ENCODE results near the gene TIAM2.
A peak's percentile ranks its signal among the peaks of the same experiment; 100 is the strongest.

The TIAM2 gene

DNA sequence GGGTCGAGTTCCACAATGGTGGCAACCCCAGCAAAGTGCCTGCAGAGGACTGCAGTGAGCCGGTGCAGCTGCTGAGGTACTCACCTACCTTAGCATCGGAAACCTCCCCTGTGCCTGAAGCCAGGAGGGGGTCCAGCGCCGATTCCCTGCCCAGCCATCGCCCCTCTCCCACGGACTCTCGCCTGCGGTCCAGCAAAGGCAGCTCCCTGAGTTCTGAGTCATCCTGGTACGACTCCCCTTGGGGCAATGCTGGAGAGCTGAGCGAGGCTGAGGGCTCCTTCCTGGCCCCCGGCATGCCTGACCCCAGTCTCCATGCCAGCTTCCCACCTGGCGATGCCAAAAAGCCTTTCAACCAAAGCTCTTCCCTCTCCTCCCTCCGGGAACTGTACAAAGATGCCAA, 134.6 kb downstream of the TIAM2 start:
- no peak for DNase-seq (ENCODE audit: low read depth)

DNA sequence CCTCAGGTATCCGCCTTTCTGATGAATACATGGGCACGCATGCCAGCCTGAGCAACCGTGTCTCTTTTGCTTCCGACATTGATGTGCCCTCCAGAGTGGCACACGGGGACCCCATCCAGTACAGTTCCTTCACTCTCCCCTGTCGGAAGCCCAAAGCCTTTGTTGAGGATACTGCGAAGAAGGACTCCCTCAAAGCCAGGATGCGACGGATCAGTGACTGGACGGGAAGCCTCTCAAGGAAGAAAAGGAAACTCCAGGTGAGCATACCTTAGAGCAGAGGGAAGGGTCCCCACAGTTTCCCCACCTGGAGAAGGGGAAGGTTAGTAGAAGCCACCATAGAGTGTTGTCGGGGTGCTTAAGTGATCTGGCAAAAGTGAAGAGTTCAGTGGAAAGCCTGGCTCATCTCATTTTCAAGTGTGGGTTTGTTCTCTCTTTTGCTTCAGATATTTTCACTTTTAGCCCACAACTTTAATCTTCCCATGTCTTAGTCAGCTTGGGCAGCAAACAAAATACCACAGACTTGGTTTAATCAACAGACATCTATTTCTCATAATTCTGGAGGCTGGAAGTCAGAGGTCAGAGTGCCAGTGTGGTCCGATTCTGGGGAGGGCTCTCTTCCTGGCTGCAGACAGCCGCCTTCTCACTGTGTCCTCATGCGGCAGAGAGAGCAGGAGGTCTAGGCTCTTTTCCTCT, 135.2 kb downstream of the TIAM2 start:
- no peak for DNase-seq (ENCODE audit: low read depth)

DNA sequence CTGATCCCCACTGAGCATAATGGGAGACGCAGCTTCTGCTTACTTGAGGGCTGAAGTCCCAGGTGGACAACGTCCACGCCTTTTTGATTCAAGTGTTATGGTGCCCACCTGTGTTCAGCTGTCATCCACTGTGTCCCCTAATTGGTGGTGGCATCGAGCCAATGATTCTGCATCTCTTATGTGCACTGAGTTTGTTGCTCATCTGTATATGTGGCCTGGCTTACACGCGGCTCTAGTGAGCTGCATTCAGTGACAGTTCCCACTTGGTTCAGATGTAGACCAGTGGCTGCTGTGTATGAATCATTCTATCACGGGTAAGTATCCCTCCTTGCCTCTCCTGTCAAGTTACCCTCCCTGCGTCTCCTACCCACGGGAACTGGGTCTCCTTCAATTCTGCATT, 137.5 kb downstream of the TIAM2 start:
- DNase-seq (ENCODE audit: low read depth): no peak

DNA sequence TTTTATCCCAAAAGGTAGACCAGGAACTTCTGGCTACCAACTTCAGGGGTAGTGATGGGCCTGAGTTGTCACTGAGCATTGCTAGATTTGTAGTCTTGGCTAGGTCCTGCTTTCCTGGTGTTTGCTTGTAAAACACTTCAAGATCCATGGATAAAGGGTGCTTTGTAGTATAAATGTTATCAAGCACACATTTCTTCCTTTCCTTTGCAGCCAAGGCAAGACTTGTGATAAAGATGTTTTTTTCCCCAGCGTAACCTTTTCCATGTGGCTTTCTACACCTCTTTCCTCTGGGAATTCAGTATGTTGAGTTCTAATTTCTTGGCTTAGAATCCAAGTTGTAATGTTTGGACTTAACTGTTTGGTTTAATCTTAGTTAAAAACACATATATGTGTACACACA, 145.9 kb downstream of the TIAM2 start:
- DNase-seq (ENCODE audit: low read depth): no peak

DNA sequence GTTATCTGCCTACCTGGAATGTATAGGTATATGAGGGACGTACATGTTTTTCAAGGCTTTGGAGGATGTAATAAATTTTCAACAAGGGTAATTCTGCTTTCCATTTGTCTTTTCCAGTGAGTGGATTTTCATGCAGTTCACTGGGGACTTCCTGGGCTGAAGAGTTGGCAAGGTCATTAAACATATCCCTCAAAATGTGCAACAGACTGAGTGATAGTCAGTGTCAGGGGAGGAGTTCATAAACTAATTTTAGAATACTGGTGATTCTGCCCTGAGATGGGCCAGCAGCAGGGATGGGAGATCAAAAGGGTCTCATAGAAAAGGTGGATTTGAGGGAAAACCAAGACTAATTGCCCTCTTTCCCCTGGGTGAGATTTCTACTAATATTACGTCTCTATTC, 146.4 kb downstream of the TIAM2 start:
- DNase-seq (ENCODE audit: low read depth): no peak

DNA sequence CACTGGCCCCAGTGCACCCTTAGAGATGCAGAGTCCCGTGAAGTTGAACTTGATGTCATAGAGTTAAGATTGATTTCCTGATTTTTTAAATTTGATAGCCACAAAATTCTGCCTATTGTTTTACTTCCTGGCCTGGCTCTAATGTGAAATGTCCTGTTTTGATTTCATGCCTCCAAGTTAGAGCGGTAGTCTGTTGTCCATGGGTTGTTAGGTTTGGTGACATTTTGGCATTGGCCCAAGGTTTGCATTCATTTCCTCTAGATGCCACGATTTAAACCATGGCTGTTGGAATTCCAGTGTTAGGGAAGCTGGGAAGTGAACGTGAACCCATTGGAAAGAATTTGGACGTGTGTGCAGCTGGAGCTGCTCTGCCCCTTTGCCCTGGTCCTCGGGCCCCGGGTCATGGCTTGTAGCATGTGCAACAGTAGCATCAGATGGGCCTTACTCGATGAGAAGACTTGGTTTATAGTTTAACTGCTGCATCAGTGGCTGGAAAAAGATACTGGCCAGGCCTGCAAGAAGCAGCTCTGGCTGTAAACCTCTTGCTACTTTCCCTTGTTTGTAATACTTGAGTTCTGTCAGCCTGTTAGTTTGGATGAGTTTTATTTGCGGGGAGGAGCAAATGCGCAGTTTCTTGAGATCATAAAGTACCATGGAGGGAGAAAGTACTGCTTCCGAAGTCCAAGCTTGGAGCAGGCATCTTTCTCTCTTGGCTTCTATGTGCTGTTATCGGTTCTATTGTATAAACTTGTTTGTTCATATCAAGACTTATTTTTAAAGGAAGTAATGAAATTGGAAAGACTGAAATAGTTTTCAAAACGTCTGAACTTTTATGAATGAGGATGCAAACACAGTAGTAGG, 147.3 kb downstream of the TIAM2 start:
- DNase-seq (ENCODE audit: low read depth): no peak

DNA sequence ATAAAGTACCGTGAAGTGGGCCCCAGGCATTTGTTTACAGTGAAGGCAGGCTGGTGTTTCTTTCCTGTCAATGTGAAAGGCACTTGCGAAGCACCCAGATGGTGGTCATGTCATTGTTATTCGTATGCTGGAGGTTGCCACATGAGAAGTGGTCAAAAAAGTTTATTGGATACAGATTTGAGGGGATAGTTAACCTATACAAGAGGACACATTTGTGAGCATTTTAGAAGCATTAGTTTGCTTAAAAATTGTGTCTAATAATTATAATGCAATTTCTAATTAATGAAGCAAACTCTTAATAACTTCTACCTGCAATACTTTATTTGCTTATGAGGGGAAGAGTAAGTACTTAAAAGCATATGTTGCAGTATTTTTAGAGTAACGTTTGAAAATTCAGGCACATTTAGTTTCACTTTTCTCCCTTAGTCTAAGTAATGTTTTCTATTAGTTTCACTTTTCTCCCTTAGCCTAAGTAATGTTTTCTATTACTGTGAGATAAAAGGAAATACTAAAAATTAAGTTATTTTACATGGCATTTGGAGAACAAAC, 148.0 kb downstream of the TIAM2 start:
- no peak for DNase-seq (ENCODE audit: low read depth)

DNA sequence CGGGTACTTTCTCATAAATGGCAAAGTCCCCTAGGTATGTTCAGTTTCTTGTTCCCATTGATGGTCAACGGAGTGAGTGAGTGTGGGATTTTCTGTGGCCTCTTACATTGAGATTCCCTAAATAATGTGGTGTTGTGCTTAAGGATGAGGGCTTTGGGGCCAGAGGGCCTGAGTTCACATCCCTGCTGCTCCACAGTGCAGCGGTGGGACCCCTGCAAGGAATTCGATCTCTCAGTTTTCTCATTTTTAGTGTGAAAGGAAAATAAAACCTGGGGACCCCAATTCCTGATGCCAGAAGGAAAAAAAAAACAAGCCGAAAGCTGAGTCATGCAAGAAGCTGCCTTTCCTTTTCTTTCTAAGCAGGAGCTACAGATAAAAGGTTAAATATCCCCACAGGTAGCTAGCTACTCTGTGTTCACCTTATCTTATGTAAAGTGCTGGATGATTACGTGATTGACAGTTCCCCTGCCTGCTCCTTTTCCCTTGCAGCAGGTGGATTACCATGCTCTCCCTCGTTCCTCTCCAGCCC, 148.5 kb downstream of the TIAM2 start:
- no peak for DNase-seq (ENCODE audit: low read depth)

DNA sequence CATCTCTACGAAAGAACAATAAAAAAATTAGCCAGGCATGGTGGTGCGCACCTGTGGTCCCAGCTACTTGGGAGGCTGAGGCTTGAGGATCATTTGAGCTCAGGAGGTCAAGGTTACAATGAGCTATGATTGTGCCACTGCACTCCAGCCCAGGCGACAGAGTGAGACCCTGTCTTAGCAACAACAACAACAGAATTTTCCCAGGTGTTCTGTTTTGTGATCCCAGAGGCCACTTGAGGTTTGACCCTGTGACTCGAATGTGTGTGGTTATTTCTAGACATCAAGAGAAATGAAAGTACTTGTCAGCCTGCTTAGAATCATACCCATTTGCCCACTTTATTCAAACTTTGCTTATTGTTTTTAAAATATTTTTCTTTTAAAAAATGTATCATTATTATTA, 151.1 kb downstream of the TIAM2 start:
- DNase-seq (ENCODE audit: low read depth): no peak

DNA sequence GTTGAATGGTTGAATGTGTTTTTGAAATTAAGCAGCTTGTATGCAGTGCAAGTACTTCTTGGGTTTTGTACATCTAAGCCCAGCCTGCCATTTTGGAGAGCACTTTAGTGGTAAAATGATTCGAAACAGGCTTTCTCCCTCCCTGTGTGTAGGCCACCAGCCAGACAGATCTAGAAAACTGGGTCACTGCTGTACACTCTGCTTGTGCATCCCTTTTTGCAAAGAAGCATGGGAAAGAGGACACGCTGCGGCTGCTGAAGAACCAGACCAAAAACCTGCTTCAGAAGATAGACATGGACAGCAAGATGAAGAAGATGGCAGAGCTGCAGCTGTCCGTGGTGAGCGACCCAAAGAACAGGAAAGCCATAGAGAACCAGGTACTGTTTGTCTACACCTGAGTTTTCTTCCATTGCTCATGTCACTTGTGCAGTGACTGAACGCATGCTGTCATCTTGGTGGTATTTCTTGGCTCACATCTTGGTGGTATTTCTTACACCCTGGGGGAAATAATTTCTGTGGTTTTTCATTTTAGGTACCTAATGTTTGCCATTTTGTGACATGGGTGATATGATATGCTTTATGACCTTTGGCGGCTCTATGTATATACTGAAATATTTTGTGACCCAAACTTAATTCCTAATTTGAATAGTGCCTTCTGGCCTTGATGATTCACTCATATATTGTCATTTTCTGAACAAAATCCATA, 153.0 kb downstream of the TIAM2 start:
- DNase-seq (ENCODE audit: low read depth): no peak

DNA sequence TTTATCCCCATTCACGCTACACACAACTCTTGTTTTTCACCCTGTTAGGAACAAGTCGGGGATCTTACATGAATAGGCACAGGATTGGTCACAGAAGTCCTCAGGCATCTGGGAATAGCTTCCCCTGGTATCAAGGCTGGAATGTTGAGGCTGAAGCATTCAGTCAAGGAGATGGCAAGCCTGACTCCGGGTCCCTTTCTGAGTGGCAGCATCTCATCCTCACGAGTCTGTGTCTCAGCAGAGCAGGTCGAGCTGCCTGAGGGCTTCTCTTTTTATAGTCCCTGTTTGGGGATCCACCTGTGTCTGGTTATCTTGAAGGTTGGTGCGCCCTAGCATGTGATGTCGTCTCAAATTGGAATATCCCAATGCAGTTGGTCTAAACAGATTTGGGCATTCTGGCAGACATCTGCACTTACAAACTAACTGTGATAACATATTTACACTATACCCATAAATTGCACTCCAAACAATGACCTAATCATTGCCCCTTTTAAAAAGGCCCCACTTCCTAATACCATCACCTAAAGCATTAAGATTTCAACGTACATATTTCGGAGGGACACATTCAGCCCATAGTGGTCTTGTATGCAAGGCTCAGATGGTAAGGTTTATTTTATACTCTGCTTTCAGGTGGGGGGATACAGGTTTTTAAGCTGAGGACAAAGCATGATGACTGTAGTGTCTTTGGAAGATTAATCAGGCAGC, 156.0 kb downstream of the TIAM2 start:
- no peak for DNase-seq (ENCODE audit: low read depth)

DNA sequence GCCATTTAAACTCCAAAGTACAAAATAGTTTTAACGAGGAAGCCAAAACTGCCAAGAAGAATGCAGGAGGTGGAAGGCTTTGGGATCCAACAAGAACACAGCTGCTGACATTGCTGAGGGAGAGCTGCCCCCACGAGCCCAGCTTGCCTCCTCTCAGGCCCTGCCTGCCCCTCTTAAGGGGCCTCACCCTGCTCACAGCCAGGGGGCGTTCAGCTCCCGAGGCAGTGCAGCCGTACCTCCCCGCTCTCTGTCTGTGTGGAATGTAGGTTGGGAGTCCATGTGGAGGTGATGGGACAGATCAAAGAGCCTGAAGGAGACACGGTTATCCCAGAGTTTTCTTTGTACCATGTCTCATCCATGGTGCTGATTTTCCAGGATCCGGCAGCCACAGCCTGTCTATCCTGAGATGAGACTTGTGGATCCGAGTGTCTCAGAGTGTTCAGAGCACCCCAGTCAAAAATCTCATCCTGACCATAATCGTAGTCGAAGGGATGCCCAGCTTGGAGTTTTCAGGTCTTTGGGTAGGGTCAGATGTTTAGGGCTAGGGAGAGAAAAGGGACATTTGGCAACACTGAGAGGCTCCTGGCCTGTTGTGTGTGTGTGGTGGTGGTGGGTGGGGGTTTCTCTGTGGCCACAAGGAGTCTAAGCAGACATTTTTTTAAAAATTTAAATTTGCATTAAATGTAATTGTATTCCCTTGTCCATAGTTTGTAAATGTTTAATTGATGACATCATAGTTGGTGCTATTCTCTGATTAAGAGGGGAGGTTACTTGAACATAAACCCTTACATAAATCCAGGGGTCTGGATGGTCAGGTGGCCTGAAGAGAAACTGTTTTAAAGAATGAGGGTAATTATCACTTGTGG, 157.3 kb downstream of the TIAM2 start:
- no peak for DNase-seq (ENCODE audit: low read depth)

DNA sequence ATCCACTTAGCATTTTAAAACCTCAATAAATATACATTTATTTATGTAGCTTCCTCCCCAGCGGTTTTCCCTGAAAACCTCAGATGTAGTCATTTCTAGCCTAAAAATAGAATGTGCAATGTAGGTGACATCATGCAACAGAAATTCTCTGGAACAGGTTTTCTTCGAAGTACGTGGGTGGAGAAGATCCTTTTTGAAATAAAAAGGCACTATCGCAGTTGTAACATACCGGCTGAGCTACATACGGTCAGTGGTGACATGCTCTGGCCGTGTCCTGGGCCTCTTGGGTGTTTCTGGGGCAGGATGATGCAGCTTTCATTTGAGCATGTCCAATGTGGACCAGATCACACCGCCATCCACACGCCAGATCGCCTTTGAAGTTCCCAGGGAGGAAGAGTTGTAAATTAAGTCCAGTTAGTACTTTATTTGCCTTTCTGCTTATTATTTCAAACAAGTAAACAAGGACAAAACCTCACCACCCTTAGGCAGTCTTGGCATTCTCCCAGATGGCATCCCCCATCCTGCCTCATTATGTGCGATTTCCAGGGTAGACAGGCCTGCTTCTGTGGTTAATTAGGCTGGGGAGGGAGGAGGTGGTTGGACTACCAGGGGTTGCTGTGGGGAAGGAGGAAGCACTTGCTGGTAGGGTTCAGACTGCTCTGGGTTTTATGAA, 159.2 kb downstream of the TIAM2 start:
- DNase-seq (ENCODE audit: low read depth): no peak

DNA sequence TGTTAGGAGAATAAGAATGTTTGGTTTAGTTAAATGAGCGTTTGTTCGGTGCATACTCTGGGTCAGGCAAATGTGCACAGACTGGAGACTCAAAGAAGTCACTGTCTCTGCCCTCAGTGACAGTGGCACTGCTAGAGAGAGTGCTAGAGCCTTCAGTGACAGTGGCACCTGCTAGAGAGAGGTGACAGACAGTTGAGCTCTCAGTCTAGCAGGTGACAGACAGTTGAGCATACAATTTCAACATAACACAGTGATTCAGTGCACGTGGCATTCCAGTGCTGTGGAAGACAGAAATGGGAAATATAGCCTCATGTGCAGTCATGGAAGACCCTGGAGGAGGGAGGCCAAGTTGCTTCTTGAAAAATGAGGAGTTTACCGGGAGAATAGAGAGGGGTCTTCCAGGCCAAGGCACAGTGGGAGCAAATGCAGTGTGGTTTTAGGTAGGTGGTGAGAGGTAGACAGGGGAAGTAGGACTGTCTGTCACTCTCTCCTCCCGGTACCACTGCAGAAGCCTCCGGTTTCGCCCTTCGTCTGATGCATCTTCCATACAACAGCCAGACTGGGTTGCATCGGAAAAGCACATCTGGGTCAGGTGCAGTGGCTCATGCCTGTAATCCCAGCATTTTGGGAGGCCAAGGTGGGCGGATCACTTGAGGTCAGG, 160.8 kb downstream of the TIAM2 start:
- peak; percentile 9 for DNase-seq (ENCODE audit: low read depth)

DNA sequence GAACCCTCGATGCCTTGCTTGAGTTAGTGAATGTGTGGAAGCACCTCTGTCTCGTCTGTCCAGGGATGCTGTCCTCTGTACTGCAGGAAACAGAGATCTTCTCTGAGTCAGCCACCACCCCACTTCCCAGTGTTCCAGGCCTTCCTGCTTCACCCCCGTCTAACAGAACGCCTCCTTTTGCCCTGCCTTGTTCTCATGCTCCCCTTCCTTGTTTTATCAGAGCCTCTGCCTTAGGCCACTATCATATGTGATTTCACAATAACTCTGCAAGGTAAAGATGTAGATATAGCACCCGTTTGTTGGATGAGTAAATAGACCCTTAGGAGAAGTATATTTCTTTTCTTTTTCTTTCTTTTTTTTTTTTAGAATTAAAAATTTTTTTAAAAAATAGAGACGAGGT, 162.0 kb downstream of the TIAM2 start:
- no peak for DNase-seq (ENCODE audit: low read depth)

DNA sequence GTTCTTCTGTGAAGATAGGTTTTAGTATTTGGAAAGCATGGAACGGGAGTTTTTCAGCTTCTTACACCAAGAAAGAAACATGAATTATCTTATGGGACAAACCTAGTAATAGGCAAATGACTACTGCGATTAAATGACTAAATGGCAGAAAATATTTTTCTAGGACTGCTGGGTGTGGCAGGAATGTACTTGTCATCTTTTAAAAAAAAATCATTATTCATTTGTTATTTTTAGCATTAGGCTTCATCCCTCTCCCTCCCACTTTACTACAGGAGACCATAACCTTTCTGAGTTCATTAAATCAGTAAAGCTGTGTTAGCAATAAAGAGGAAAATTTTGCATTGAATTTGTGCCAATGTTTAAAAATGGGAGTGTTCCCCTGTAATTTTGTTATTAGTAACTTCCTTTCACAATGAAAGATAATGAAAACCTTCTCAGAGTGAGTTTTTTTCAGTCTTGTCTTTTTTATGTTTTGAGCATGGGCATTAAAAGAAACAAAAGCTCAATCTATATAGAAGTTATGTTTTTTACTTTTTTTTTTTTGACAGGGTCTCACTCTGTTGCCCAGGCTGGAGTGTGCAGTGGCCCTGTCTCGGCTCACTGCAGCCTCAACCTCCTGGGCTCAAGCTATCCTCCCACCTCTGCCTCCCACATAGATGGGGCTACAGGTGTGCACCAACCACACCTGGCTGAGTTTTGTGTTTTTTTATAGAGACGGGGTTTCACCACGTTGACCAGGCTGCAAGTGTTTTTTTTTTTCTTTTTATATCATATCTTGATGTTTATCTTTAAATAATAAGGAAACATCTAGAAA, 163.1 kb downstream of the TIAM2 start:
- no peak for DNase-seq (ENCODE audit: low read depth)

DNA sequence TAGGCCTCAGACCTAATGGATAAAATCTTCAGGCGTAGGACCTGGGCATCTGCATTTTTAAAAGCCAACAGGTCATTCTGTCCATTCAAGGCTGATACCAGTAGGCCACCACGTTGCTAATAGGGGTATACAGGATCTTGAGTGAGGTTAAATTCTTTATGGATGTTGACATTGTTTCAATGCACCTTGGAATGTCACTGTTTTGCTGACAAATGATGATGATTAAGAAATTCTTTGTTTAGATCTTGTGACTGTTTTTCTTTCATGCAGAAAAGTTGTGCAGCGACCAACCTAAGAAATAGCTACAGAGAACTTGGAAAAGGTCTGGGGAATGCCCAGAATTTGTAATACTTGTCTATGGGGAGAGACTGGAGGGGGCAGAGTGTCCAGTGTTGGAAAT, 167.6 kb downstream of the TIAM2 start:
- no peak for DNase-seq (ENCODE audit: low read depth)

DNA sequence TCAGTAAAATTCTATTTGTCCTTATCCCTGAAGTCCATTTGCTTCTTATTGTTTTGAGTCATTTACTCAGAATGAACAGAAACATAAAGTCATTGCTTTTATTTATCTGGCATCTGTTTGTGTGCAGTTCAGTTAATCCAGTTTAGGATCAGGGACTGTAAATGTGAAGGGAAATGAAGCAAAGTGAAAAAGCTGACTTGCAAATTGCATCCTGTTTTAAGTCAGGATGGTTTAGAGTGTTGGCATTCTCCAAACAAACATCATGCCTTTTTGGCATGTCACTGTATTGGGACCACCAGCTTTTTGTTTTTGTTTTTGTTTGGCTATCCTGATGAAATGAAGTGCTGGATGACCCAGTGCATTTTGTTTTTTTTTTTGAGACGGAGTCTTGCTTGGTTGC, 168.5 kb downstream of the TIAM2 start:
- DNase-seq (ENCODE audit: low read depth): no peak

Measured in activated gamma-delta T cell treated with anti-CD3 and anti-CD28 coated beads, Interleukin-2, amount 50 U/mL, for 16 hours (primary cell).